HepG2 (cell line): ENCODE data around the gene AGPAT3. TPM values are rescaled to one million over a fixed set of nuclear protein-coding genes. Genes with fewer than 3 reads are reported as not detected.

ENCODE experiments used
- CEBPG ChIP-seq: IDR thresholded peaks from 2 replicates; pipeline ENCODE4 v1.6.1; 2016
- CTCF ChIP-seq: sonication (generic); formaldehyde crosslinking; IDR thresholded peaks from 2 replicates; pipeline ENCODE4 v1.5.0; 2020; ENCODE audit warnings: mild to moderate bottlenecking, missing genetic modification reagents, moderate library complexity
- HCFC1 ChIP-seq: fragments of 150-350 bp; IDR thresholded peaks from 2 replicates; pipeline ENCODE4 v1.6.1; 2014; ENCODE audit warnings: low read depth, low read length
- ZBTB40 ChIP-seq, 2 experiments: fragments of 450-650 bp in 1 of 2; sonication (generic) in 1 of 2; formaldehyde crosslinking in 1 of 2; IDR thresholded peaks; 2 replicates each; pipeline versions ENCODE4 v1.6.1 to v1.8.0; 2016 to 2022; ENCODE audit warnings: antibody characterized with exemption in 1 of 2, mild to moderate bottlenecking in 1 of 2, missing genetic modification reagents in 1 of 2
- ZNF263 ChIP-seq: sonication (generic); formaldehyde crosslinking; IDR thresholded peaks from 2 replicates; pipeline ENCODE4 v1.4.0; 2020; ENCODE audit warnings: missing genetic modification reagents
- ZNF446 ChIP-seq: sonication (generic); formaldehyde crosslinking; IDR thresholded peaks from 2 replicates; pipeline ENCODE4 v1.5.0; 2020; ENCODE audit warnings: mild to moderate bottlenecking, missing genetic modification reagents
- ZNF776 ChIP-seq: sonication (generic); formaldehyde crosslinking; IDR thresholded peaks from 2 replicates; pipeline ENCODE4 v1.4.0; 2020; ENCODE audit warnings: mild to moderate bottlenecking, missing genetic modification reagents
- ZSCAN31 ChIP-seq: sonication (generic); formaldehyde crosslinking; IDR thresholded peaks from 2 replicates; pipeline ENCODE4 v1.5.0; 2020; ENCODE audit warnings: low read depth, mild to moderate bottlenecking, missing genetic modification reagents
- polyA plus RNA-seq, 8 experiments: library from polyadenylated mRNA; depleted of rRNA in 3 of 8; stranded (reverse) in 7 of 8; unstranded in 1 of 8; fragments of >200 nt; fragmentation: Illumina TruSeq in 4 of 8; extraction: Trizol in 4 of 8; gene quantifications; 2 replicates each; pipeline versions ENCODE4 v1.2.1 to v1.2.3, GENCODE V29; 2011 to 2016; ENCODE audit warnings: low read depth in 4 of 8, missing spikeins in 1 of 8, mixed read lengths in 1 of 8; ENCODE audit not compliant: insufficient read depth in 1 of 8
- total RNA-seq, 5 experiments: library from RNA; depleted of rRNA; stranded (reverse); fragments of >200 nt; fragmentation: Illumina TruSeq; extraction: Trizol; gene quantifications; 2 replicates each; pipeline ENCODE4 v1.2.3, GENCODE V29; 2016; ENCODE audit warnings: low read depth in 1 of 5

The AGPAT3 gene
- total and polyA plus RNA-seq, 2 of the 13 experiments (the other 11 are each of a cell fraction or from before 2014, with no cell fraction given): 32.2 to 54.4 TPM

- TF ChIP-seq ZBTB40 (IDR thresholded peaks at IDR 0.05) (no peak), ZBTB40 (CRISPR knock-in tag; IDR thresholded peaks at IDR 0.05) (no peak), CEBPG (CRISPR knock-in tag) (0 out of 2 replicates have a peak, but pooled peaks have one; percentile 31), CTCF (CRISPR knock-in tag) (peak; percentile 4; the same call in 1 of the 2 replicates), ZNF263 (CRISPR knock-in tag) (peak; percentile 90), ZSCAN31 (CRISPR knock-in tag) (no peak), HCFC1 (no peak), ZNF446 (CRISPR knock-in tag) (no peak), ZNF776 (CRISPR knock-in tag) (peak; percentile 68)
Observed at GRCh38 chr21:43884861-43885417, 19.9 kb downstream of the AGPAT3 start (continued).
